HCEC 1CT (cell line): Measurements from ENCODE around the gene RIPK4.

ENCODE experiments used
- DNase-seq: peaks from one replicate; pipeline ENCODE4 v3.0.0-alpha.2; 2017

RIPK4 gene

DNA sequence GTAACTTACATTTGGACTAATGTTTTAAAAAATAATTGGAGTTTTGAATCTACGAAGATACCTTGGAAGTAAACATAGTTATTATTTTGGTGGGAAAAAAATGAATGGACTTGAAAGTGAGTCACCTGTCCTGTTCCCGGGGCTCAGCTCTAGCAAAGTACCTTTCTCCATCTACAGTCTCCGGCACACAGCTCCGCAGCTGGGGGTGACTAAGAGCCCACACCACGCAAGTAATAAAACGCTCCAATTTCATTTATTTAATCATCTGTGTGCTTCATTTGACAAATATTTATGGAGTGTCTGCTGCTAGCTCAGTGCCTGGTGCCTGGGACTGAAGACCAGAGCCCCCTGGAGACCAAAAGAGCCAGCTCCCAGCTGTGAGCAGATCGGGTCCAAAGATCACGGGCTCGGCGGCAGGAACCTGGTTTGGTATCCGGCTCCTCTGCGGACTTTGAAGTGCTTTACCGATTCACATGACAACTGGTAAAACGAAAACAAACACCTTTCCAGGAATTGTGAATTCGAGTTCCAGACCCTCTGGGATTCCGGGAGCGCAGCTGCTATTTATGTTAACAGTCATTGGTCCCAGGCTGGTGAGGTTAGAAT is 1.7 kb upstream of the RIPK4 start:
- DNase-seq = peak; percentile 70

DNA sequence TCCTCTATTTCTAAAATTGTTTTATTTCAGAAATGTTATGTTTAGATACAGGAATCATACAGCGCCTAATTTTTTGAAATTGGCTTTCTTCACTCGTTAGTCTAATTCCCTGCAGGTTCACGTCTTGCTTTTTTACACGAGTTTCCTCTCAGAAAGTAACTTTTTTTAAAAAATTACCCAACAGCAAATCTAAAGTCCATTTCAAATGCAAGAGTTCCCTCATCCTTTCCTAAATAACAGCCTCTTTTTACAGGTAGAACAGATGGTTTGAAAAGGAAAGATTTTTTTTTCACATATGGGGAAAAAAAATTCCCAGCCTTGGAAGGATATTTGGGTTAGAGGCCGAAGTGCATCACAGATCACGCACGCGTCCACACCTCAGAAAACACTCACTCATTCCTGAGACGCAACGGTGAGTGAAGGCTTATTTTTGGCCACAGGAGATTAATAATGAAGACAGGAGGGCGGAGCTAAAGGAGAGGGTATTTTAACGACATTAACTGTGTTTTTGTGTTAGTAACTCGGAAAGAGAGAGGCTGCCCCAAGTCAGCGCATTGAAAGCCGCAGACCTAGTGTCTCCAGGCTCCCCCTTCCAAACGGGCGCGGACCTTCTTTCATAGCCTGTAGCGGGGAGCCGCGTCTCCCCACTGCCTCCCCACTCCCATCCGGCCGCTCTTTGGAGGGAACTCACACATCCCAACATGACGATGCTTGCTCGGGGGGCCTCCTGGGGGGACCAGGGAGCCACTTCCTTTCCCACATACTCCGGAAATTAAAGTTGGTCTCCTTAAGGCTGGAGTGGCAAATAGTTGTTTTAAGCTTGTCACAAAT is 969 bp upstream of the RIPK4 start:
- no peak for DNase-seq

DNA sequence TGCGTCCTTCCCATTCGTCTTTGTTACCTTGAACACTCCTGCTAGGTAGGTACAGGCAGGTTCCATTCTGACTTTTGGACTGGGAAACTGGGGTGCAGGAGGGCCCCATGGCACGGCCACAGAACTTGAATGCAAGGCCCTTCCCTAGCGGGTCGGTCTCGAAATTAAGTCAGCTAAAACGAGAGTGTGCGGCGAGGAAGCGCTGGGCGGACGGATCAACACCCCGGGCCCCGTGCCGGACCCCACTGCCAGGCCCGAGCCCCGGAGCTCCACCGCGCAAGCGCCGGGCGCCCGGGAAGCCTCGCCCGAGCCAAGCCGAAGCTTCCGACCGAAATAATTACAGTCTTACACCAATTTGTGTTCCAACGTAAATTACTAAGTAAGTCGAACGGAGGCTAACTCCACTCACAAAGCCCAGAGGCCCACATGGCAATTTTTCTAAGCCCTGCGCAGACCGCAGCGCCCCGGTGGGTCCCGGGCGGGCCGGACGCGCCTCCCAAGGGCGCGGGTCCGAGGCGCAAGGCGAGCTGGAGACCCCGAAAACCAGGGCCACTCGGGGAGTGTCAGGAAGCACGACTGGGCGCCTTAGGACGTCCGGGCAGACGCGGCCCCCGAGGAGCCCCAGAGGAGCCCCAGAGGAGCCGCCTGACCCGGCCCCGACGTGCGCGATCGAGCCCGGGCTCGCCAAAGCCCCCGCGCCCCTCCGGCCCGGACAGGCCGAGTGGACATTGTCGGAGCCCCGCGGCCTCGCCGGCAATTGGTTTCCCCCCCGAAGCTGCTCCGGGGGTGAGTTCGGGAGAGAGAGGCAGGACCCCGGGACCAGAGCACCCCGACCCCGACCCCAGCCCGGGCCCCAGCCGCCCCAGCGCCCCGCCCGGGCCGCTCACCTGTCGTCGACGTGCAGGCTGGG is 624 bp downstream of the RIPK4 start:
- DNase-seq = no peak

DNA sequence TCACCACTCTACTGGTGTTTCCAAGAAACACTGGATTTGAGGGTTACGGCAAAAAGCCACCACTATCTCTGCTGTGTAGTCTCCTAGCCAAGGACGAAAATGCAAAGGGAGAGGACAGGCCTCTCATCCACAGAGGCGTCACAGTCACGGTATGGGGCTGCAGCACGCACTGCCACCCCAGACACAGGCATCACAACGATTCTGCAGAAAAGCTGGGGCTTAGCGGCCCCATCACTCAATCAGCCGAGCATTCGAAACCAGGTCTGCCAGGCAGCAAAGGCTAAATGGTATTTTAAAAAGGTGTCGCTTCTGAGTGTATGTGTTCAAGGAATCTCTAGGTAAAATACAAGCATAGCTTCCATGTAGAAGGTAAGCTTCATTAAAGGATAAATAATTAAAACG is 1.4 kb downstream of the RIPK4 start:
- DNase-seq = no peak

DNA sequence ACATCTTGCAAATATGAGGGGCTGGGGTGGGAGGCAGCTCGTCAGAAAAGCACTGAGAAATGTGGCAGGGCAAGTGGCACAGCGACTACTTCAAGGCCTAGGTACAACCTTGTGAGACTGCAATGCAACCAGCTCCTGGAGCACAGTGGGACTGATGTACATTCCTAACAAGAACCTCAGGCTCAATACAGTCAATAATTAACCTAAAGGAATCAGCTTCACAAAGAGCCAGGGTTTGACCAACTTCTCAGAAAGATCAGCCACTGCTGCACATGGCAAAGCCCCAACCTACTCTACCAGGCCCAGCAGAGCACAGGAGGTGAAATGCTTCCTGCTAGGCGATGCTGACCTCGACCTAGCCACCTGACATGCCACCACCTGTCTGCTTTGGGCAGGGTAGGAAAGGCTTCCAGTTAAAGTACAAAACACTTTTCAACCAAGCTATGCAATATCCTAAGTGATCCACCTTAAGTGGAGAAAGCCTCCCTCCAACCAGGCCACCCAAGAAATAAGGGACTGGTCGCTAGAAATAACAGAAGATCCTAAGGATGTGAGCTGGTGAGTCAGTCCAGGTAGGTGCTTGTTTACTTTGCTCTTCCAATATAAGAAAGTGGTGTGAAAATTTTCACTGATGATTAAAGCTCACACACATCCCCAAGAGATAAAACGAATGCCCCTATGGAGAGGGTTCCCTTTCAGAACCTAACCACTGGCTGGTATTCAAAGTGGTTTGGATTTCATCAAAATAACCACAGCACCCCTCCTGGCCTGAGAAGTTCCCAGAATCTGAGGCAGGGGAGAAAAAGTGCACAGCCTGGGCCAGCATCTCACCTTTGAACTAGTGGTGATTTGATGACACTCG is 2.1 kb downstream of the RIPK4 start:
- no peak for DNase-seq

DNA sequence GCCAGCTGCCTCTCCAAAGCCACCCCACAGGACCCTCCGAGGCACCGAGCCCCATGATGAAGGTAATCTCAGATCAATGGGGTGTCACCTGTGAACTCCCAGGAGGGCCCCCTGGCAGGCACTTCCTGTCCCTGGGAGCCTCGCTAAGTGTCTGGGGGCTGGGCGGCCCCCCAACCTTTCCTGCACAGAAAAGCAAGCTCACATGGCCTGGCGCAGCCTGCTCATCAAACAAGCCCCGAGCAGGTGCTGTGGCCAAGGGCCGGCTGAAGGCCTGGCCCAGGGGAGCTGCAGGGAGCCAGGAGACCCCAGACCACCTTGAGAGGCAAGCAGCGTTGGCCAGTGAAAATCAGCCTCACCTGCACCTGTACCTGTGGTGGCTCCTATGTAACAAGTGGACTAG is 2.9 kb downstream of the RIPK4 start:
- no peak for DNase-seq

DNA sequence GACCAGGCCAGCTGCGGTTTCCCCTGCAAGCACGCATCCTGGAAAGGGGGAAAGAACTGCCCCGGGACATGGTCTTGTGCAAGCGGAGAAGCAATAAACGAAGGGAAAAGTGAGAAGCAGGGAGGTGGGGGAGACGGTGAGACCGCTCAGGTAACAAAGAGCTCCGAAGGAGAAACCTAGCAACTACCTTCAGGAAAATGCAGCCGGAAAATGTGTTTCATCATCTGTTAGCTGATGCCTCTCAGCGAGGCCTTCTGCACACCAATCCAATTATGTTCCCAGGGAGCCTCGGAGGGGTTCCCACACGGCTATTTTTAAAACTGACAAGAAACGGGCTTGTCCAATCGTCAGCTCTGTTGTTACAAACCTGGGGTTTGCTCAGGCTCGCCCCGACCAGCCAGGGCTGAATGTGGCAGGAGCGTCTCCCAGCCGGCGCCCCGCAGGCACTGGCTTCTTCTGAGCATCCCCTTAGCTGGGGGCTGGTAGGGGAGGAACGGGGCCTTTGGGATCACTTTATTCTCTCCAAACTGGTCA is 3.4 kb downstream of the RIPK4 start:
- DNase-seq = no peak

DNA sequence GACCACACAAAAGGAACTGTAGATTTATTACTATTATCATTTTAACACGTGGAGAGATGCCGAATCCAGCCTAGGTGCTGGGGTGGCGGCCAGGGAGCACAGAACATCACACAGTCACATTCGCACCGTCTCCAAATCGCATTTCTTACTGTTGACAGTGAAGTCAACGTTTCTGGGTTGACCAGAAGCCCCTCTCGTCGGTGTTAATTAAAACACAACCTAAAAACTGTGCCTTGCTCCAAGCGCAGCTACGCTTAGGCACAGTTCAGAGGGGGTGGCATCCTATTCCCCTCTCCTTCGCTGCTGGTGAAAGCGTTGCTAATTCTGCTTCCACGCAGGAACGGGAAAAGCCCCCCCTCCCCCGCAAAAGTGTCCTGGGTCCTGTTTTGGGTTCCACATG is 4.1 kb downstream of the RIPK4 start:
- DNase-seq = no peak

DNA sequence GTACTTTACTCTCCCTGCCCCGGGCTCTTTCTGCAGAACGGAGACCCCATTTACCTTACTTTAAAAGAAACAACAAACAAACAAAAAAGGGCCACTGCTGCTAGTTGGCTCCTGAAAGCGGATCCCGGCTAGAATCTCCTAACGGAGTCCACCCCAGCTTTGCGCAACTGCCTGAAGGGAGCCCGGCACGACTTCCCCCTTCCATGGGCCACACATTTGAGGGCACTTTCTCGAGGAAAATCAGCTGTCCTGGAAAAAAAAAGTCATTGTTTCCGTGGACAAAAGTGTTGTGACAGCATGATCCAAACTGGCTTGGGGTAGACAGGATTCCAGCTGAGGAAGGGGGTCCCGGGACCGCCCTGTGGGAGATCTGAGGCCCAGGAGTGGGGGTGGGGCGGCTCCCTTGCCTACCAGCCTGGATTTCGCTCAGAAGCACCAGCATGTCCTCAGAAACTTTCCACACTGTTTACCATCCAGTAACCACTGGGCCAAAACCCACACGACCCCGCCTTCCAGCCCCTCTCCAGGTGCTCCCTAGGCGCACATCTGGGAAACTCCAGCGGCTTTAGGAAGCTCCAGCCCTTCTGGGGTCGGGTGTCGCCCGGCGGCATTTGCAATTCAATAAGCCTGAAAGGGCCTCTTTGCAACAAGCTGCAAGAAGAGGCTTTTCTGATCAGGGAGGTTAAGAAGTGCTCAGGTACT is 4.8 kb downstream of the RIPK4 start:
- DNase-seq = no peak

DNA sequence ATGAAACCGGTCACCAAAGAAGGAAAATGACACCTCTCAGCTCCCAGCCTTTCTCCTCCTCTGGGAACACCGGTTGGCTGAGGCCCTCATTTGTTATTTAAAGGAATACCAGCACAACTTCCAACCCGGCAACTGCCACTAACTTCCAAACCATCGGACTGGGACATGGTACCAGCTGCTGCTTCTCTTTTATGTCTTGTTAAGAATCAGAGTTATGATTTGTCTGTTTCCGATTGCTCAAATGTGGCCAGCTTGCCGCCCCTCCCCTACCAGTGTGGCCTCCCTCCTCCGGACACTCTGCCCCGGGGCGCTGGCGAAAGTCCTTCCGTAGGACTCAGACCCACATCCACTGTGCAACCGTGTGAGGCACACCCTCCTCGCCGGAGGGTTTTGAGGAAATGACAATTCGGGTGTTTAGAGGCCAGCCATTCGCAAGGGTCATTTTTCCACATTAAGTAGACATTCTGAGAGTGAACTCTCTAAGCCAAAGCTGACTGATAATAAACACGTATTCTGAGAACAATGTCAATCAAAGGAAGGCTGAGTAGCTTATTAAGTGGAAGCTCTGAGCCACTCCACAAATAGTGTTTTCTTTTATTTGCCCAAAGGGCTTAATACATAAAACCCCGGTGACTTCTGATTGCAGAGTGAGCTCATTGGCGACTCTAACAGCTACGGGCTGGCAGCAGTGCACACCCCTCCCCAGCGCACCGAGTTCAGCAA is 5.5 kb downstream of the RIPK4 start:
- DNase-seq = no peak

DNA sequence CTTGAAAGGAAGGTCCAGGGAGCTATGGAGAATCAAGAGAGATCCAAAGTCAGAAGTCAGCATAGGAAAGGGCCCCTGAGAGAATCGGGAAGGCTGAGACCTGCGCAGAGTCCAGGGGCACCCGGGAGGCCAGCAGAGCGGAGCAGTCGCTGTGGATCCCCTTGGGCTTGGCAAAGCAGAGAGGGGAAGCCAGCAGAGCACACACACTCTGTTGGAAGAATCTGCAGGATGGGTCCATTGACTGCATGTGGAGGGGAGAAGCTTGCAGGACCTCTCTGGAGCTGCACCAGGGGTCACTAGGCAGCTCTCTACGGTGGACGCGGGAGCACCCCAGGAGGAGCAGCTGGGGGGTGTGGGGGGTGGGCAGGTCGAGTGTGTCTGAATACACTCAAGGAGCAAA is 6.4 kb downstream of the RIPK4 start:
- no peak for DNase-seq

DNA sequence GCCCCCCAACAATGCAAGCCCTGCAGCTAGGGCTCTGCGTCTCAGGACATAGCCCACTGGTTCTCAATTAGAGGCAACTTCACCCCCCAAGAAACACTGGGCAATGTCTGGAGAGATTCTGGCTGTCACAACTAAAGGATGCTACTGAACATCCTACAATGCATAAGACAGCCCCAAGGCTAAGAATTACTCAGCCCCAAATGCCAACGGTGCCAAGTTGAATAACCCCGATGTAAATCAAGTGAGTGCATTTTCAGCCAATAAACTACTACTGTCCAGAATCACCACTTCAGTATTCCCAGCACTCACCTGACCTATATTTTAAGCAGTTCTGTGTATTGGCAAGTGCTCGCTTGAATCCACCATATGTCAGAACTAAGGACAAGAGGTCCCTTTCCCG is 6.9 kb downstream of the RIPK4 start:
- no peak for DNase-seq

DNA sequence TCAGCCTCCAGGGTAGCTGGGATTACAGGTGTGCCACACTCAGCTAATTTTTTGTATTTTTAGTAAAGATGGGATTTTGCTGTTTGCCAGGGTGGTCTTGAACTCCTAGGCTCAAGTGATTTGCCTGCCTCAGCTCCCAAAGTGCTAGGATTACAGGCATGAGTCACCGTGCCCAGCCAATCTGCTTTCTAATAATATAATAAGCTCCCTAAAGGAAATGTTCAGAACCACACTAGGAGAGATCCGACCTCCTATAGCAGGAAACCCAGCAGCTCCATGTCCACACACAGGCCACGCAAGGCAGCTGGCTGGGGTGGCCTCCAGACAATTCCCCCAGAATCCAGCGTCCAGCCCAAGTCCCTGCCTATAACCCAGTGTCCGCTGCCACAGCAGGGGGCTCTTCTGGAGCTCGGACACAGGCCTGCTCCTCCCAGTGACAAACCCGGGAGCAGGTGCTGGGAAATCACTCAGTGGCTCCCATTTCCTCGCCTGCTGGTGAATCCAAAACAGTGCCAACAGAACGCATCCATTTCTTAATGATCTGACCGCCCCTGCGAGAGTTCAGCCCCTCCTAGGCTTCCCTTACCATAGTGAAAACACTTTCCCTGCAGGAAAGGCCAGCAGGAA is 7.5 kb downstream of the RIPK4 start:
- no peak for DNase-seq

DNA sequence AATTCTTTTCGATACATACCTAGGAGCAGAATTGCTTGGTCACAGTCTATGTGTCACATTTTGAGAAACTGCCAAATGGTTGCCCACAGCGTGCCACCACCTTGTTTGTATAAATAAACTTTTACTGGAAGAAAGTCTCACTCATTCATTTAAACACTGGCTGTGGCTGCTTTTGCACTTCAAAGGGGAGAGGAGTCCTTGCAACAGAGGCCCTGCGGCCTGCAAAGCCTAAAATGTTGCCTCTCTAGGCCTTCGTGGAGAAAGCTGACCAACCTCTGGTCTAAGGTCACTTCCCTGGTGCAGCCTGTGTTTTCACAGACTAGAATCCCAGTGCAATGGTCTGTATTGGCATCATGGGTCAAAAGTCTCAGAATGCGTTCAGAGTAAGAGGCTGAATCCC is 8.3 kb downstream of the RIPK4 start:
- DNase-seq = no peak

DNA sequence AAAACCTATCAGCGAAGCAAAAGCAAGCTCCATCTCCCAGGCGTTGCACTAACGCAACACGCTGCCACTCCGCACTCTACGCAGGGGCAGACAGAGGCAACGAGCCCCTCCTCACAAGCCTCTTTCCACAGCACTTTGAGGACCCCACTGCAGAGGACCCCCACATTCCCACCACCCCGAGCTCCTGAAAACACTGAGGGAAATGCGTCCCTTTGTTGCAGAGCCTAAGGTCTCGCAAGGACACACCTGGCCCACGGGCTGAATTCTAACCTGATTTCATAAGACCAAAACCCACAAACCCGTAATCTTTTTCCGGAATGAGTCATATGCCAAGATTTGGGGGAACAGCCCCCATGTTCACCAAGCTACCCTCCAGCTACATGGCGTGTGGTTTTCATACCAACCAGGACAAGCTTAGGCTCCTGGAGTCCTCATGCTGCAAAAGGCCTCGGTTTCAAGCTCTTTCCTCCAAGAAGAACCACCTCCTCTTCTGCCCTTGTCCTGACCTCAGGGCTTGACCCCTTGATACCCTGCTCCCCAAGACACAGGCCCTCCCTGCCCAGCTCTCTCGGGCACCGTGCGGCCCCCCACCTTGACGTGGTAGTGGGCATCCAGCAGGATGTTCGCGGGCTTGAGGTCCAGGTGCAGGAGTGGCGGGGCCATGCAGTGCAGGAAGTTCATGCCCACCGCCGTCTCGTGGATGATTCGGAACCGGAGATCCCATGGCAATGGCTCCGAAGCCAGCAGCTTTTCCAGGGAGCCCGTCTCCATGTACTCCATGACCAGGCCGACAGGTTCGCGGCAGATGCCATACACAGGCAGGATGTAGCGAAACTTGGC is 10.7 kb downstream of the RIPK4 start:
- no peak for DNase-seq

DNA sequence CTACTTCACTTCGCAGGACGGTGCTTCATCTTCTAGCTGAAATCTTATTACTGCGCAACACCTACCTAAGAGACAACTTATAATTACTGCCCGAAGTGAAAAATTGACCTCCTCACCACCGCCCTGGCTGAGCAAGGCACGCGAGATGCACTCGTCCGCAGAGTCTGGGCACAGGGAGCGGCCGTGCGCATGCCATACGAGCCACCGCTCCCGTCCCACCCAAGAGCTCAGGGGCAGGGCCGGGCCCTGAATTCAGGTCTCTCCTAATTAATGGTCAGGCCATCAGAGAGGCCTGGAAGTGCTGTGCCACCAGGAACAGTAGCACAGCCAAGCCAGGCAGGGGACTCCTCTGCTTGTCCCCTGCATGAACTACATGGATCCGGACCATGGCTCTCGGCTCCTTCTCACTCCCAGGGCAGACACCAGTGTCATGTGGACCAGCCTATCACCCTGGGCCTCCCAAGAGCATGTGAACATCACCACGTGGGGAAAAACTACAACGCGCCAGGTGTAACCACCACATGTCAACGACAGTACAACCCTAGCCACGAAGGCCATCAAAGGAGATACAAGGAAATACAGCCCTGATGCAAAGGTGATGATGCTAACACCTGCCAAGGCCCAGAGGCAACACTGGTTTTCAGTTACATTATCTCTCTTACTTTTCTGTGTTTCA is 11.5 kb downstream of the RIPK4 start:
- DNase-seq = no peak

DNA sequence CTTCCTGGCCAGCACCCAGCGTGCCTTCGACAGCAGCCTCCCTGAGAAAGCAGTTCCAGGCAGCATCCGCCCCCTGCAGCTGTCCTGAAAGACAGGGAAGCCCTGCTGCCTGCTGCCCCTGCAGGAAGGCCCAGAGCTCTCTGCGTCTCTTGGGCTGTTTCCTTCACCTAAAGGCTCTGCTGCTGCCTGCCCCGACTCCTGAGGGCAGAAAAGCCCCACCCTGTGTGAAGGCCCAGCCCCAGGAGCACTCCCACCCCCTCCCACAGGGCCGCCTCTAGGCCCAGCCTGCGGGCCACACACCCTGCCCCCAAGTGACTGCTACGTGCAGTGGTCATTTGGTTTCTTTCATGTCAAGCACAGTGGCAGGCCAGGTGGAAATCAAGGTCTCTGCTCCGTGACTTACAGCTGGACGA is 12.4 kb downstream of the RIPK4 start:
- no peak for DNase-seq

DNA sequence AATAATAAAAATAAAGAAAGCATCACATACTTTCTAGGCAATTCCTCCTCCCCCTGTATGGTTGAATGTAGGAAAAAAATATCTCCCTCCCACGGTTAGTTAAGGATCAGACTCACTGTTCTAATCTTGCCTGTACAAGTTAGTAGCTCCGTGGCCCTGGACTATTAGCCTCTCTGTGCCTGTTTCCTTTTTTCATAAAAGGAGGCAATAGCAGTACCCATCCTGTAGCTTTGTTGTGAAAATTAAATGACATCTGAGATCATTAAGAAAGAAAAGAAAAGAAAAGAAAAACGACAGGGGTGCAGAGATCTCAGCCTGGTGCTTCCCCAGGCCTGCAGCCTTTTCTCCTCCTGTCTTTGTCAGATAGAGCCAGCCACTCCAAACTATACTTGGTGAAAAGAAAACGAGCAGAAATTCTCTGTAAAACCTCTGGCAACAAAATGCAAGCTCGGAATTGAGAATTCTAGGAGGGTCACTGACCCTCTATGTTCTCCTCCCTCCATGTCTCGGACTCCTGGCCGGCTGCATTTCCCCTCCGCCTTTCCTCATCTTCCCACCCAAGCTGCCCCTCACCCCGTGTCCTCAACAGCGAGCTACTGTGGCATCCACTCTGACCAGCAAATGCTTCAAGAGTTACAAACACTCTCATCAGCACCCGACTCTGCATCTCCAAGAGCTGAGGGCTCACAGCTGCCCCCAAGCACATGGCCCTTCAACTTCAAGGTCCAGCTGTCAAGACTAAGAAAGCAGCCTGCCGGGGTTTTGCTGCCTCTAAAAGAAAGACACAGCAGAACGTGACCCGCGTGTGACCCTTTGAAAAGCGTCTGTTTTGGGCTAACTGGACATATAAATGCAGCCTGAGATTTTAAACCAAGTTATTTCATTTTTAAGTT is 13.6 kb downstream of the RIPK4 start:
- no peak for DNase-seq
